Sigmoid colon (tissue), 3 donors: Measurements from ENCODE around the gene PARD3.

Source experiments
- CTCF ChIP-seq, 4 experiments: fragments of 450-650 bp in 3 of 4; fragments of 200-600 bp in 1 of 4; IDR thresholded peaks; one replicate each; pipeline ENCODE4 v1.5.1; 2016 to 2019; ENCODE audit warnings: antibody characterized with exemption in 4 of 4, mild to moderate bottlenecking in 3 of 4, moderate library complexity in 2 of 4
- POLR2A ChIP-seq, 2 donors: fragments of 450-650 bp; IDR thresholded peaks; one replicate each; pipeline ENCODE4 v1.6.1; 2016; ENCODE audit warnings: antibody characterized with exemption in 2 of 2, mild to moderate bottlenecking in 2 of 2, moderate library complexity in 2 of 2

GRCh38 chr10:34186745-34187144 lies 628.4 kb downstream of the PARD3 start:
- no peak for TF ChIP-seq CTCF (IDR thresholded peaks at IDR 0.05)
- no peak for TF ChIP-seq POLR2A (IDR thresholded peaks at IDR 0.05)
